GM10248 (cell line): ENCODE data around the gene AQP1.

ENCODE experiments used
- CTCF ChIA-PET: fragments of 300-600 bp; sonication (Branson Sonifier 250); formaldehyde crosslinking; extraction: SDS; loops from one replicate; lab custom pipeline; 2021; ENCODE audit warnings: antibody characterized with exemption; lab: Yijun Ruan, JAX
- POLR2A ChIA-PET: fragments of 350-650 bp; sonication (Branson Sonifier 250); formaldehyde crosslinking; extraction: SDS; loops from one replicate; lab custom pipeline; 2020; ENCODE audit warnings: antibody characterized with exemption; lab: Yijun Ruan, JAX
- DNase-seq: peaks from one replicate; pipeline ENCODE4 v3.0.0; 2012; ENCODE audit errors: extremely low spot score
- TF ChIP-seq, protein P1 (sequence below): IDR thresholded peaks from 2 replicates; pipeline ENCODE4 v1.5.1; 2012; ENCODE audit warnings: mild to moderate bottlenecking, low read depth; ENCODE audit errors: extremely low read depth, missing control alignments, control extremely low read depth

AQP1 gene

DNA sequence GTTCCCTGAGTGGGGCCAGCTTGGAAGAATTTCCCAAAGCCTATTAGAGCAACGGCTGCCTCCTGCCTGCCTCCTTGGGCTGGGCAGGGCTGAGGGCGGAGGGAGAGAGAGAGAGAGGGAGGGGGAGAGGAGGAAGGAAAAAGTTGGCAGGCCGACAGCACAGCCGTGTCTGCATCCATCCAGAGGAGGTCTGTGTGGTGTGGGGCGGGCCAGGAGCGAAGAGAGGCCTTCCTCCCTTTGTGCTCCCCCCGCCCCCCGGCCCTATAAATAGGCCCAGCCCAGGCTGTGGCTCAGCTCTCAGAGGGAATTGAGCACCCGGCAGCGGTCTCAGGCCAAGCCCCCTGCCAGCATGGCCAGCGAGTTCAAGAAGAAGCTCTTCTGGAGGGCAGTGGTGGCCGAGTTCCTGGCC lies at the start of gene AQP1:
AQP1 (plus strand) TSS at position 293 of the 409 bp plus-strand sequence; CDS start at position 350, 57 bp downstream.
- CTCF ChIA-PET, result interaction anchor here (1.2 to 1.6 kb wide), 2 partner anchors 28 to 120 kb away, joined by 3 to 7 read pairs; no protein-coding TSS in a partner anchor
- TF ChIP-seq, protein P1, sequence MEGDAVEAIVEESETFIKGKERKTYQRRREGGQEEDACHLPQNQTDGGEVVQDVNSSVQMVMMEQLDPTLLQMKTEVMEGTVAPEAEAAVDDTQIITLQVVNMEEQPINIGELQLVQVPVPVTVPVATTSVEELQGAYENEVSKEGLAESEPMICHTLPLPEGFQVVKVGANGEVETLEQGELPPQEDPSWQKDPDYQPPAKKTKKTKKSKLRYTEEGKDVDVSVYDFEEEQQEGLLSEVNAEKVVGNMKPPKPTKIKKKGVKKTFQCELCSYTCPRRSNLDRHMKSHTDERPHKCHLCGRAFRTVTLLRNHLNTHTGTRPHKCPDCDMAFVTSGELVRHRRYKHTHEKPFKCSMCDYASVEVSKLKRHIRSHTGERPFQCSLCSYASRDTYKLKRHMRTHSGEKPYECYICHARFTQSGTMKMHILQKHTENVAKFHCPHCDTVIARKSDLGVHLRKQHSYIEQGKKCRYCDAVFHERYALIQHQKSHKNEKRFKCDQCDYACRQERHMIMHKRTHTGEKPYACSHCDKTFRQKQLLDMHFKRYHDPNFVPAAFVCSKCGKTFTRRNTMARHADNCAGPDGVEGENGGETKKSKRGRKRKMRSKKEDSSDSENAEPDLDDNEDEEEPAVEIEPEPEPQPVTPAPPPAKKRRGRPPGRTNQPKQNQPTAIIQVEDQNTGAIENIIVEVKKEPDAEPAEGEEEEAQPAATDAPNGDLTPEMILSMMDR, result no peak
- POLR2A ChIA-PET, result no interaction called here
- DNase-seq, result no peak

DNA sequence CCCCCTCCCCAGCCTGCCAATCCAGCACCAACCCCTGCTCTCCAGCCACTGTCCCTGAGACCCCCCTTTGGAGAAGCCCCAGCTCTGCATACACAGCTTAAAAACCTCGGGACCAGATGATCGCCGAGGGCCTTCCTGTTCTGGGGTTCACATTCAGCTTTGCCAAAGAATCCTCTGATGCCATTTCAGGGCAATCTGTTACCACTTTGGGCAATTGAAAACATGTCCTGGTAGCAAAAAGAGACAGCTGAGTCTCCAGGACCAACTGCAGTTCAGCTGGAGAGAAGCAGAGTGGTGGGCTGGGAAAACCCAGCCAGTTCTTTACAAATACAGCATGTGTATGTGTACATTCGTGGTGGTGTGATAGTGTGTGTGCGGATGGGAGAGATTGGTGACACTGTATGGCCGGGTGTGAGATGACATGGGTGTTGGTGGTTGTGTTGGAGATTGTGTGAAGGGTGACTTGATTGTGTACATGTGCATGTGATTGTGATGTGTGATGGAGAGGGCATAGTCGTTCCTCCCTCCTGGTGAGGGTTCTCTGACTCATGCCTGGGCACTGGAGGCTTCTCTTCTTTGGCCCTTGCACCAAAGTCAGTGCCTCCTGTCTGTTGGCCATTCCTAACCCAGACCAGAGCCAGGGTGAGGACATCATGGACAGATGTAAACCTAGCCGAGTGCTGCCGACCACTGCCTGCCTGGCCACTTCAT lies 48.5 kb upstream of the AQP1 start:
- ChIA-PET CTCF (interaction anchor here (1.4 to 1.6 kb wide), 2 partner anchors 35 to 76 kb away, joined by 3 to 7 read pairs; no protein-coding TSS in a partner anchor), POLR2A (no interaction called here)
- TF ChIP-seq, protein P1, result no peak
- DNase-seq, result no peak

DNA sequence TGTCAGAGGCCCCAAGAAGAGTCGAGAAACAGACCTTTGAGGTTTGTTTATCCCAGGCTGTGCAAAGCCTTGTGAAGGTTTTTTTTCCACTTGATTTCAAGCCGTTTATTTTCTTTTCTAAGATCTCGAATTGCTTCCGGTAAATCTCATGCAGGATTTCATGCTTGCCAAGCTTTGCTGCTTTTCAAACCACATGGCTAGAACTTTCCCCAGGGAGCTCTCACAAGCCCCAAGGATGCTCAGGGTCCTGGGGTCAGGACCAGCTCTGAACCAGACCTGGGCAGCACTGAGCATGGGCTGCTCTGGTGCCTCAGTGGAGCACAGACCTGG lies 48.0 kb upstream of the AQP1 start:
- no peak for DNase-seq
- CTCF ChIA-PET, result interaction anchor here (1.4 to 1.6 kb wide), 2 partner anchors 35 to 75 kb away, joined by 3 to 7 read pairs; no protein-coding TSS in a partner anchor
- TF ChIP-seq, protein P1, result no peak
- POLR2A ChIA-PET, result no interaction called here

DNA sequence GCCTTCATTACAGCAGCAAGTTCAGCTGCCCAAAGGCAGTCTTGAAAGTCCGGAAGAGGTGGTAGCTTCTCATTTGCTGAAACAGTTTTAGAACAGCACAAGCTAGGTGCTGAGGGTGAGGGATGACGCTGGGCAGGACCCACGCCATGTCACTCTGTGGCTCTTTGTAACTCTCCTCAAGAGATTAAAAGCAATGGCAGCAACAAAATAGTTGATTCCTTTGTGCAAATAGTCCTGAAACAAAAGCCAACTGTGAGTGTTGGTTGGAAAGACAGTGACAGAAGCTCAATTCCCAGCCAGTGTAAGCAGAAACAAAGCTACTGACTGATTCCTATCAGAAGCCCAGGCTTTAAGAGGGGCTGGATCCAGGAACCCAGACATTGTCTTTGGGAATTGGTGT lies 47.6 kb upstream of the AQP1 start:
- TF ChIP-seq, protein P1, result no peak
- no peak for DNase-seq
- CTCF ChIA-PET, result interaction anchor here (1.1 to 1.6 kb wide), 3 partner anchors 11 to 75 kb away, joined by 3 to 7 read pairs (median 3); no protein-coding TSS in a partner anchor
- POLR2A ChIA-PET, result no interaction called here

DNA sequence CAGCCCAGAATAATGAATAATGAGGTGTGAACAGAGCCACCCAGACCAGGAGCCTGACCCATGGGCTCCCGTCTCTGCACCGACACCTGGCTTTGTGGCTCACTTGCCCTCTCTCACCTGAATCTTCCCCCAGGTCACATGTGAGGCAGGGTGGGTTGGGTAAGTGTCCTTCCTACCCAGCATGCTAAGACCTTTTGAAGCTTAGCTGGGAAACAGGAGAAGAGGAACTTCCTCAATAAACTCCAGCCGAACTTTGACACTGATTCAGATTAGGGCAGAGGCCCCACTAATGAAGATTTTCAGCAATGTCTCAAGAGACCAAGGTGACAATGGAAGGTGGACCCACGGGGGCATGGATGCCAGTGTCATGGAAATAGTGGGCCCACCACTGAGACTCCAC lies 46.6 kb upstream of the AQP1 start:
- ChIA-PET CTCF (interaction anchor here (1.1 to 1.4 kb wide), 2 partner anchors 12 to 74 kb away, joined by 3 to 7 read pairs; no protein-coding TSS in a partner anchor), POLR2A (no interaction called here)
- no peak for DNase-seq
- TF ChIP-seq, protein P1, result no peak

DNA sequence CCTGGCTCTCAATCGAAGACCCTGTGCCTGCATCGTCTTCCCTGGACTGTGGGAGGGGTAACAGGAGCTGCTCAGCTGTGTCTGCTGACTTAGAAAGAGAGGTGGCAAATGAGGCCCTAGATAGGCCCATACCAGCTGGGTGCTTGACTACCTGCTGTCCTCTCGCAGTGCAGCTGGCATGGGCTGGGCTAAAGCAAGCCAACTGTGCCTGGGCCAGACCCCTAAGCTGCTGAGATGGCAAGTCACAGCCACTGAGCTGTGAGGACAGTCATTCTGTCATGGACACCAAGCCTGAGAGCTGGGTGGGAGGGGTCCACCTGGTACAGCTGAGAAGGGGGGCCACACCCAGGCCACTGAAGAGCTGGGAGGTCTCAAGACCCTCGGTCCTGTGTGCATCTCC lies 45.8 kb upstream of the AQP1 start:
- DNase-seq, result no peak
- ChIA-PET POLR2A (no interaction called here), CTCF (interaction anchor here (0.9 kb wide), 1 partner anchor 269 kb away, joined by 3 read pairs; no protein-coding TSS in a partner anchor)
- TF ChIP-seq, protein P1, result no peak
